Keratinocyte (primary cell): ENCODE measurements around the gene ID1. TPM values are rescaled to one million over a fixed set of nuclear protein-coding genes. Genes with fewer than 3 reads are reported as not detected.

Experiments used
- DNase-seq: peaks from one replicate; pipeline ENCODE4 v3.0.0-alpha.2; 2011; ENCODE audit warnings: low read depth, missing footprints, low spot score
- FAIRE-seq: peaks from 2 replicates; lab custom pipeline; 2011; peaks lifted over from hg19 to GRCh38; lab: Jason Lieb, UNC
- H2AFZ ChIP-seq: 2 replicates; pipeline ENCODE4 v1.6.0; 2012; ENCODE audit warnings: low read length, control low read depth, inconsistent platforms; ENCODE audit not compliant: control insufficient read depth
- H3K27ac ChIP-seq: 2 replicates; pipeline ENCODE4 v1.5.1; 2011; ENCODE audit warnings: low read length; ENCODE audit not compliant: control insufficient read depth, insufficient read depth
- H3K27me3 ChIP-seq: 3 replicates; pipeline ENCODE4 v1.6.0; 2011; ENCODE audit warnings: low read length; ENCODE audit not compliant: control insufficient read depth, insufficient read depth; ENCODE audit errors: extremely low read depth
- H3K36me3 ChIP-seq, 2 experiments: 2 replicates in 1 of 2; 3 replicates in 1 of 2; pipeline ENCODE4 v1.5.1; 2011; ENCODE audit warnings: low read length in 2 of 2, mild to moderate bottlenecking in 1 of 2; ENCODE audit not compliant: control insufficient read depth in 2 of 2, insufficient read depth in 2 of 2; ENCODE audit errors: extremely low read depth in 1 of 2
- H3K4me1 ChIP-seq: 3 replicates; pipeline ENCODE4 v1.5.1; 2011; ENCODE audit warnings: low read length; ENCODE audit not compliant: control insufficient read depth, insufficient read depth; ENCODE audit errors: extremely low read depth
- H3K4me2 ChIP-seq: 3 replicates; pipeline ENCODE4 v1.6.0; 2011; ENCODE audit warnings: low read depth, low read length; ENCODE audit not compliant: control insufficient read depth, insufficient read depth; ENCODE audit errors: extremely low read depth
- H3K4me3 ChIP-seq, 3 experiments: fragments of 200-600 bp in 1 of 3; sonication (generic) in 1 of 3; 2 replicates in 2 of 3; 3 replicates in 1 of 3; pipeline ENCODE4 v1.5.1; 2011 to 2016; ENCODE audit warnings: low read length in 3 of 3, mild to moderate bottlenecking in 3 of 3, control low read depth in 2 of 3, inconsistent platforms in 1 of 3, low read depth in 1 of 3, mixed read lengths in 1 of 3, mixed run types in 1 of 3, moderate library complexity in 1 of 3; ENCODE audit not compliant: control insufficient read depth in 2 of 3, insufficient read depth in 2 of 3; ENCODE audit errors: extremely low read depth in 1 of 3
- H3K79me2 ChIP-seq: 2 replicates; pipeline ENCODE4 v1.6.0; 2012; ENCODE audit warnings: low read length; ENCODE audit not compliant: control insufficient read depth, insufficient read depth
- H3K9ac ChIP-seq: 3 replicates; pipeline ENCODE4 v1.6.0; 2011; ENCODE audit warnings: low read length; ENCODE audit not compliant: control insufficient read depth, insufficient read depth; ENCODE audit errors: extremely low read depth
- H3K9me1 ChIP-seq: 3 replicates; pipeline ENCODE4 v1.6.0; 2011; ENCODE audit warnings: low read length; ENCODE audit not compliant: control insufficient read depth, insufficient read depth; ENCODE audit errors: extremely low read depth
- H3K9me3 ChIP-seq: 2 replicates; pipeline ENCODE4 v1.5.1; 2012; ENCODE audit warnings: low read depth, low read length; ENCODE audit not compliant: control insufficient read depth
- H4K20me1 ChIP-seq: 3 replicates; pipeline ENCODE4 v1.6.0; 2011; ENCODE audit warnings: low read length; ENCODE audit not compliant: control insufficient read depth, insufficient read depth; ENCODE audit errors: extremely low read depth
- CTCF ChIP-seq, 3 experiments: IDR thresholded peaks in 1 of 3; conservative IDR thresholded peaks in 1 of 3; optimal IDR thresholded peaks in 1 of 3; 2 replicates in 2 of 3; 3 replicates in 1 of 3; pipeline versions ENCODE3 to v1.5.1; 2011; ENCODE audit warnings: low read length in 3 of 3, mild to moderate bottlenecking in 3 of 3, moderate library complexity in 2 of 3, control low read depth in 1 of 3, inconsistent platforms in 1 of 3; ENCODE audit not compliant: insufficient read depth in 2 of 3; ENCODE audit errors: extremely low read depth in 1 of 3
- EZH2 ChIP-seq: IDR thresholded peaks from one replicate; pipeline ENCODE4 v1.6.1; 2012; ENCODE audit warnings: inconsistent platforms, mild to moderate bottlenecking, low read length, moderate library complexity
- dilution Hi-C: fragments of 300-500 bp; cut with MboI; formaldehyde crosslinking; loops from one replicate; pipeline ENCODE4 v1.7.0; 2020; ENCODE audit warnings: low sequenced_read_pairs; ENCODE audit not compliant: extremely low pct_ligation_motif_present
- polyA plus RNA-seq, 5 experiments: library from polyadenylated mRNA; depleted of rRNA in 3 of 5; stranded (reverse) in 3 of 5; stranded (forward) in 1 of 5; unstranded in 1 of 5; fragments of >200 nt; gene quantifications; 1 replicate in 1 of 5; 2 replicates in 3 of 5; 3 replicates in 1 of 5; pipeline versions ENCODE4 v1.2.1 to v1.2.3, GENCODE V29; 2011 to 2012; ENCODE audit warnings: missing spikeins in 2 of 5, low read depth in 1 of 5, low replicate concordance in 1 of 5

ID1 gene
- polyA plus RNA-seq, 1 donor (not counting 4 experiments of a cell fraction or from before 2014, with no cell fraction given) = 24.4 TPM

- H3K4me3 ChIP-seq = no peak overlapping the region
- TF ChIP-seq EZH2 (no peak), CTCF (optimal IDR thresholded peaks at IDR 0.05 in 1 of 3, IDR thresholded peaks at IDR 0.05 in 1 of 3, conservative IDR thresholded peaks at IDR 0.05 in 1 of 3; ENCODE audit: extremely low read depth in 1 of 3, insufficient read depth in 2 of 3, low read length in 3 of 3) (no peak)
- H4K20me1 ChIP-seq = no peaks in the 10 kb centered on the region
- no peak overlapping the region for H3K4me2 ChIP-seq
- H2AFZ ChIP-seq = no peak overlapping the region
- no peaks in the 10 kb centered on the region for H3K9me1 ChIP-seq
- H3K27me3 ChIP-seq = no peaks in the 10 kb centered on the region
- H3K27ac ChIP-seq = no peak overlapping the region
- dilution Hi-C loops = no loop called here
- no peaks in the 10 kb centered on the region for H3K36me3 ChIP-seq
- FAIRE-seq (no peak), DNase-seq (no peak)
- H3K9me3 ChIP-seq = no peaks in the 10 kb centered on the region
- peaks cover 13% of the 10 kb centered on the region for H3K4me1 ChIP-seq
- no peaks in the 10 kb centered on the region for H3K79me2 ChIP-seq
- no peak overlapping the region for H3K9ac ChIP-seq
These were observed 28.3 kb upstream of the ID1 start for GRCh38 chr20:31576751-31577150.

GRCh38 chr20:31577194-31577593, 27.9 kb upstream of the ID1 start:
- dilution Hi-C loops = no loop called here
- no peak overlapping the region for H3K27ac ChIP-seq
- H3K4me2 ChIP-seq = no peak overlapping the region

More at GRCh38 chr20:31577194-31577593, 27.9 kb upstream of the ID1 start:
- Histone ChIP-seq H3K4me1 (peaks cover 11% of the 10 kb centered on the region), H2AFZ (no peak overlapping the region), H3K79me2 (no peaks in the 10 kb centered on the region), H3K4me3 (no peak overlapping the region), H3K36me3 (no peaks in the 10 kb centered on the region), H4K20me1 (no peaks in the 10 kb centered on the region), H3K27me3 (no peaks in the 10 kb centered on the region), H3K9ac (no peak overlapping the region), H3K9me3 (no peaks in the 10 kb centered on the region), H3K9me1 (no peaks in the 10 kb centered on the region)
- no peak for TF ChIP-seq EZH2
- no peak for TF ChIP-seq CTCF (optimal IDR thresholded peaks at IDR 0.05 in 1 of 3, IDR thresholded peaks at IDR 0.05 in 1 of 3, conservative IDR thresholded peaks at IDR 0.05 in 1 of 3; ENCODE audit: extremely low read depth in 1 of 3, insufficient read depth in 2 of 3, low read length in 3 of 3)
- no peak for DNase-seq
- FAIRE-seq = no peak
